ENCODE measurements around the gene PSMD14.
"Not testable (repeated sequence)": the region's sequence is repeated elsewhere in the genome, so short reads cannot be mapped to it uniquely, and the experiment has no call there.

PSMD14 gene
- 37.4 to 39.7 reads per million in 2 donors for total RNA-seq

GRCh38 chr2:161308178-161308955 is at the start of gene PSMD14:
Gene PSMD14 (plus strand): TSS chr2:161308425. CDS start chr2:161318826, 10,401 bp downstream.
- peak; percentile 69 to 96 (median 85) for DNase-seq

GRCh38 chr2:161265874-161266273 is 42.4 kb upstream of the PSMD14 start:
- no peak for DNase-seq

DNA sequence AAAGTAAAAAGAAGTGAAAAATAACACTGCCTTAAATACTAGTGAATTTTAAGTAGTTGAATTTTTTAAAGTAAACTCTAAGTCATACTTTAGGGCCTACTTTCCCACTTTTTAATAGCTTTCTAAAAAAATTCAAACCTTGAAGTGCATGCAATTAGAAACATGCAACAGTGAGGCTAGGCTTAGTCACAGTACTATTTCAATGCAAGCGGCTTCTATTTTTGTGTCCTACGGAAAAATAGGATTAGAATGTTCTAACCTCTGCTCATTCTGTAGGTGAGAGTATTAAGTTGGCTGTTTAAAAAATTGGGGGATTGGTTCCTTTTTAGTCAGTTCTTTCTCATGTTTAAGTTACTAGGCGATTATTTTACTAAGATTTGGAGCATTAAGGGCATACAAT is 39.1 kb upstream of the PSMD14 start:
- DNase-seq, result no peak

DNA sequence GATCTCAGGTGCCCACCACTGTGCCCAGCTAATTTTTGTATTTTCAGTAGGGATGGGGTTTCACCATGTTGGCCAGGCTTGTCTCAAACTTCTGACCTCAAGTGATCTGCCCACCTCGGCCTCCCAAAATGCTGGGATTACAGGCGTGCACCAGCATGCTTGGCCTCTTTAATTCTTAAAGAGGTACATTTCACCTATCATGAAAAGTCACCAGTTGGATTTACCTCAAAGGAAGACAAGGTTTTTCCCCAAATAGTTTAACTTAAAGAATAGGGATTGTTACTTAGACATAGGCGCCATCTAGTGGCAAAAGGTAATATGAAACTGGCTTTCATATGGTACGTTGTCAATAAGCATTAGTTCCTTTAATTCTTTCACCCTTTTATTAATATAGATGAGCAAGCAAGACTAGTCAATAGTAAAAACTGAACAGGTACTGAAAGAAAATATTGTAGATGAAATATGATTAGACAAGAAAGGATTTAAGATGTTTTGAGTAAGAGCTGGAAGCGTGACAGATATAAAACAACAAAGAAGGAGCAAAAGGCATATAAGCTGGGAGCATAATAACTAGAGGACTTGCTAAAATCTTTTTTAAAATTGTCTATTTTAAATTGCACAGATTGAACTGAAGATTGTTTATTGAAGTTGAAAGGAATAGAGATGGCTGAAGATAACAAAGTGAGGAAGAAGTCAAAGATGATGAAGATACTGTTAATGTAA is 35.0 kb upstream of the PSMD14 start:
- peak in 2 of 5 experiments; percentile 21 to 65 for DNase-seq

- DNase-seq, result peak in 1 of 5 experiments; percentile 22
Observed at GRCh38 chr2:161278564-161279229, 29.5 kb upstream of the PSMD14 start.

- DNase-seq, result not testable (repeated sequence)
Observed at GRCh38 chr2:161279230-161279815, 28.9 kb upstream of the PSMD14 start.

GRCh38 chr2:161280906-161281323 is 27.3 kb upstream of the PSMD14 start:
- DNase-seq, result peak; percentile 18 to 51 (median 39)

DNA sequence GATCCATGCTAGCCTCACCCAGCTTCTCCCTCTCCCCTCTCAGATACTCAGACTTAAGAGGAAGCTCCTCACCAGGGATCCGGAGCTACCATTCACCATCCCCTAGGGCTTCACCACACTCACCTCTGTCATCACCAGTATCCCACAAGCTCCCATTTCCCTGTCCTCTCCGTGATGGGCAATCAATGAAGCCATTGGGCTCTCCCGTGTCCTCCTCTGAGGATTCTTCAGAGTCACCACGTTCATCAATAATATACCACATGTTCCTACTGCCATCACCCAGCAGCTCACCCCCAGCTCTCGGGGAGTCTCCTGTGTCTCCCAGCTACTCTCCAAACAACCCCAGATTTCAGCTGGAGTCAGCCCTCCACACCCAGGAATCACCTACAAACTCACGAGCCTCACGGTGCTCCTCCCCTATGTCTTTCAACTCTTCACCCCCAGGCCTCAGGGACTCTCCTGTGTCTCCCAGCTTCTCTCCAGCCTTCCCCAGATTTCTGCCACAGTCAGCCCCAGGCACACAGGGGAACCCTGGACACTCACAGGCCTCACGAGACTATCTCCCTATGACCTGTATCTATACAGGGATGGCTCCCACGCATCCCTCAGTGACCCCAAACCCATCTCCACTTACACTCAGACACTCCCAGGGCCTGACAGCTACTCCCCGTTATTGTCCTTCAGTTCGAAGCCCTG is 26.5 kb upstream of the PSMD14 start:
- DNase-seq, result not testable (repeated sequence)

DNA sequence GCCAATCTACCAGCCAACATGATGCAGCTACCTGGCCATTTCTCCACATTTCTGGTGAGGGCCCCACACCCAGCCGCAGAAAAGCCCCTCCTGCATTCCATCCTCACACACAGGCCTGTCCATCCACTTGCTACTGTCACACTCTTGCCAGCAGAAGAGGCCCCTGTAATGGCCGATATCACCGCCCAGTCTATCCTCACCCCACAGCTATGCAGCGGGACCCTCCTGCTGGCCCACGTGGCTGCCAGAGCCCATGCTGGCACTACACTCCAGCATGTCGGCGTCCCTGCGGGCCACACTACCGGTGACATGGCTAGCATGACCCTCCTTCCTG is 25.9 kb upstream of the PSMD14 start:
- DNase-seq, result not testable (repeated sequence)

GRCh38 chr2:161283926-161284325 is 24.3 kb upstream of the PSMD14 start:
- no peak for DNase-seq

DNA sequence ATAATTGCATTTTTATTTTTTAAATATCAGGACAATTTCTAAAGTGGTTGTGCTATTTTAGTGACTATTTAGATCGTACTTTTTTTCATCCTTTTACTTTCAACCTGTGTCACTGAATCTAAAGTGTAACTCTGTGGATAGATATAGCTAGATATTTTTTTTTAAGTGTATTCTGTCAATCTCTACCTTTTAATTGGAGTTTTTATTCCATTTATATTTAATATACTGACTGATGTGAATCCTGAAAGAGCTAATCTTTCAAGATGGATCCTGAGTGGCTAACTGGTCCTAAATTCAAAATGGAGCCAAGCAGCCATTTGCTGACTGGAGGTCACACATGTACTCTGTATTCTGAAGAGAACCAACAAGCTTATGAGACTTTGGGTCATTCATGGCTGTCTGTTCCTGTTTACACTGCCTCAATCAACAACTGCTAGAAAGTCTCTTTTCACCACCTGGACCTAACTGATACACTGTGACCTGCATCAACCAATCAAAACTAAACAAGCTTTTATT is 4.6 kb upstream of the PSMD14 start:
- DNase-seq, result no peak

- DNase-seq, result no peak
Observed at GRCh38 chr2:161306919-161307318, 1.3 kb upstream of the PSMD14 start.

GRCh38 chr2:161307676-161308075 is 549 bp upstream of the PSMD14 start:
- no peak for DNase-seq

GRCh38 chr2:161312996-161313395 is 4.8 kb downstream of the PSMD14 start:
- DNase-seq, result no peak

DNA sequence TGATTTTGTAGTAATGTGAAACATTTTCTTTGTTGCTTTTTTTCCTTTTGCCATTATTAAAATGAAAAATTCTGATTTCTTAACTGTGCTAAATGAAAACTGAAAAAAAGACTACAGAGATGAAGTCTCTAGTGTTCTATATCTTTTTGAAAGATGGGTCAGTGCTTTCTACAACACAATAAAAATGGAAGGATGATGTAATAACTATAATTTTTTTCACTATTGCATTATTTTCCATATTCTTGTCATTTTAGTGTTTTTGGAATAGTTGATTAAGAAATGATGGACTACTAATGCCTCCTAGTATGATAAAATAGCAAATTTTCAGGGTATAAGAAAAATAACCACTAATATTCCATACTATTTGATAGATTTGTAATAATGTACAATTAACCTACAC is 7.2 kb downstream of the PSMD14 start:
- no peak for DNase-seq

- no peak for DNase-seq
Observed at GRCh38 chr2:161316701-161317100, 8.5 kb downstream of the PSMD14 start.

DNA sequence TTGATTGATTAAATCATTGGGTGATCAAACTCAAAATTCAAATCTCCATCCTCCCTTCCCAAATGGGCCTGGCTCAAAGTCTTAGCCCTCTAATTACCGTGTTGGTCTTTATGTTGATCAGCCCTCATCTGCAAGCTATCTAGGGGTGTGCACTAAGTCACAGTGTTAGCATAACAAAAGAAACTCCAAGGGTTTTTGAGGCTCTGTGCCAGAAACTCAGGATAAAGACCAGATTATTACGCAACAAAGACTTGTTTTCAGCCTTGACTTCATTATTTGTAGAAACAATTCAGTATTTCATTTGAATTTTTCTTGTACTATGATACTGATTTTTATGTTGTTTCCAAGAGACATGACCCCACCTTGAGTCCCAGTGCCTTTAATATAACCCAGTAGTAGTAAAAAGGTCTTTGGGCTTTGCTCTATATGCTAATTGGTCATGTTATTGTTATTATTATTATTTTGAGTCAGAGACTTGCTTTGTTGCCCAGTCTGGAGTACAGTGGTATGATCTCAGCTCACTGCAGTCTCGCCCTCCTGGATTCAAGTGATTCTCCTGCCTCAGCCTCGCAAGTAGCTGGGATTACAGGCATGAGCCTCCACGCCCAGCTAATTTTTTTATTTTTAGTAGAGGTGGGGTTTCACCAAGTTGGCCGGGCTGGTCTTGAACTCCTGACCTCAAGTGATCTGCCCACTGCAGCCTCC is 13.9 kb downstream of the PSMD14 start:
- DNase-seq, result no peak

DNA sequence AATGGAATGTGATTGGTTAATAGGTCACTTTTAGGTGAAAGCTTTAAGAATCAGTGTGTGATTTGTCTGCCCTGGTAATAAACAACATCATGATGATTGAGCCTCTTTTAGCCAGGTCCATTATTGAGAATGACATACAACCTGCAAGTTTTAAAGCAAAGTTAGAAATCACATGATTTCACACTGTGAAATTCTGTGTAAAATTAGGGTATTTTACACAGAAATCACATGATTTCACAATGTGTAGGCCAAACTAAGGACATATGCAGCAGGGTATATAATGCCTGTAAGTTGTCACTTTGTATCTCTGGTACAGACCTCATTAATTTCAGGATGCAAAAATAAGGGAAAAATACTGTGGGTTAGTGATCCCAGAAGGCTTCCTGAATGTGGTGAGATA is 16.7 kb downstream of the PSMD14 start:
- no peak for DNase-seq

DNA sequence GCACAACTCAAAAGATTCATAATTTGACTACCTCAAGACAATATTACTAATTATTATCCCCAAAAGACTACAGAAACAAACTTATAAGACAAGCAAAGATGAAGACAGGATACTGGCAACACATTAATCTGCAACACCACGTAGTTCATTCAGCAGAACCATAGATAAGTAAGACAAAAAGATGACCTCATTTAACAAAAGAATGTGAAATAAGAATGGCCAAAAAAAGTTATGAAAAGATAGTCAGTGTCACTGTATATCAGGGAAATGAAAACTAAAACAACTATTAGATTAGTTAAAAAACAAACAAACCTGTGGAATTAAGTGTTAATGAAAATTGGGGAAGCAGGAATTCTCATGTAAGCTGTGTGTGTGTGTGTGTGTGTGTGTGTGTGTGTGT is 19.4 kb downstream of the PSMD14 start:
- no peak for DNase-seq

GRCh38 chr2:161332371-161332967 is 24.2 kb downstream of the PSMD14 start:
- DNase-seq, result no peak

DNA sequence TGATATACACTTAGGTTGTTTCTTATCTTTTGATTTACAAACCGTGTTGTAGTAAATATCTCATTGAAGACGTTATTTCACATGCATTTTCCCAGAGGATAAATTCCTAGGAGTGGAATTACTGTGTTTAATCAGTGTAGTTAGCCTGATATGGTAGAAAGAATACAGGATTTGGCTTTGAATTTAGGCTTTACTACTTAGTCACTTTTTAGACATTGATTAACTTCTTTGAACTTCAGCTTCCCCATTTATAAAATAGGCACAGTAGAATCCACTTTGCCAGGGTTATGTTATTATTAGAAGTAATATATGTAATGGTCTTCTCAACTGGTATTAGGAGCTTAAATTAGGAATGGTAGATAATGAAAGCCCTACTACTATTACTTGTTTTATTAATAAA is 27.4 kb downstream of the PSMD14 start:
- no peak for DNase-seq
